ENCODE measurements around the gene MACROD2.

- TF ChIP-seq CTCF (IDR thresholded peaks at IDR 0.05) (no peak), POLR2A (IDR thresholded peaks at IDR 0.05) (no peak), EP300 (IDR thresholded peaks at IDR 0.05) (no peak), POLR2AphosphoS5 (IDR thresholded peaks at IDR 0.05) (no peak)
These were observed 347.6 kb downstream of the MACROD2 start for GRCh38 chr20:14342918-14343317.
